Endothelial cell of umbilical vein (primary cell): ENCODE measurements around the gene ZBTB8A.

Experiments used
- CTCF ChIP-seq, 2 donors: IDR thresholded peaks; 1 replicate in 1 of 2; 2 replicates in 1 of 2; pipeline ENCODE4 v1.5.1; 2011; ENCODE audit warnings: low read length in 2 of 2, mild to moderate bottlenecking in 2 of 2, moderate library complexity in 2 of 2, control low read depth in 1 of 2, inconsistent platforms in 1 of 2, low read depth in 1 of 2; ENCODE audit not compliant: insufficient read depth in 1 of 2; ENCODE audit errors: extremely low read depth in 1 of 2
- EZH2 ChIP-seq: IDR thresholded peaks from 2 replicates; pipeline ENCODE4 v1.6.1; 2012; ENCODE audit warnings: borderline replicate concordance, low read depth, mild to moderate bottlenecking, moderate library complexity, low read length, inconsistent platforms; ENCODE audit not compliant: severe bottlenecking
- FOS ChIP-seq: IDR thresholded peaks from 2 replicates; pipeline ENCODE4 v1.6.1; 2011; ENCODE audit warnings: mild to moderate bottlenecking, low read length, moderate library complexity, borderline replicate concordance; ENCODE audit not compliant: insufficient read depth
- MAX ChIP-seq: IDR thresholded peaks from 2 replicates; pipeline ENCODE4 v1.6.1; 2011; ENCODE audit not compliant: insufficient read depth, insufficient read length
- POLR2A ChIP-seq: IDR thresholded peaks from 2 replicates; pipeline ENCODE4 v1.6.1; 2012; ENCODE audit warnings: low read depth, mild to moderate bottlenecking, control low read depth, low read length
- POLR2AphosphoS5 ChIP-seq: IDR thresholded peaks from 2 replicates; pipeline ENCODE4 v1.6.1; 2012; ENCODE audit warnings: low read depth, mild to moderate bottlenecking, control low read depth, low read length, moderate library complexity; ENCODE audit not compliant: insufficient read depth

GRCh38 chr1:32635508-32636277 lies 96.5 kb downstream of the ZBTB8A start:
- TF ChIP-seq POLR2A: no peak
- TF ChIP-seq CTCF (IDR thresholded peaks at IDR 0.05; ENCODE audit: extremely low read depth in 1 of 2, insufficient read depth in 1 of 2, low read depth in 1 of 2, low read length in 2 of 2): no peak
- no peak for TF ChIP-seq MAX
- no peak for TF ChIP-seq FOS
- TF ChIP-seq POLR2AphosphoS5: no peak
- no peak for TF ChIP-seq EZH2
